DND-41 (cell line): Measurements from ENCODE around the gene PTGER3.

Source experiments
- EZH2 ChIP-seq: IDR thresholded peaks from 3 replicates; pipeline ENCODE4 v1.6.1; 2012; ENCODE audit warnings: borderline replicate concordance, low read depth, mild to moderate bottlenecking, moderate library complexity, low read length, inconsistent platforms; ENCODE audit not compliant: severe bottlenecking
- TF ChIP-seq, protein P1 (sequence below): IDR thresholded peaks from 2 replicates; pipeline ENCODE4 v1.5.1; 2012; ENCODE audit warnings: borderline replicate concordance, low read length, moderate library complexity, mild to moderate bottlenecking; ENCODE audit not compliant: poor library complexity, severe bottlenecking; ENCODE audit errors: extremely low read depth

DNA sequence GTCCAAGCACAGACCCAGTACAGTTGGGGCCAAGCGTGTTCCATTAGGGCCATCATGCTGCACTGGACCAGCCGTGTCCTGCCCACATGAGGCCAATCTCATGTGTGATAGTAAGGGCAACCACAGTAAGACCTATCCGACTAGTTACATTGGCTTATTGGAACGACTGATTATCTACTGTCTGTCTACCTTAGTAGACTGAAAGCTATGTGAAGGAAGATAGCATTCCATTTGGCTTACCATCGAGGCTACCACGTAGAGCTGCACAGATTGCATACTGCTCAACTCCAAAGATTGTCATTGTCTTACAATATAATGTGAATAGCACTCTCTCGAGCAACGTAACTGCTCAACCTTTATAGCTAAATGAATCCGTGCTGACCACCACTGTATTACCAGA lies 10.6 kb downstream of the PTGER3 start:
- TF ChIP-seq, protein P1, sequence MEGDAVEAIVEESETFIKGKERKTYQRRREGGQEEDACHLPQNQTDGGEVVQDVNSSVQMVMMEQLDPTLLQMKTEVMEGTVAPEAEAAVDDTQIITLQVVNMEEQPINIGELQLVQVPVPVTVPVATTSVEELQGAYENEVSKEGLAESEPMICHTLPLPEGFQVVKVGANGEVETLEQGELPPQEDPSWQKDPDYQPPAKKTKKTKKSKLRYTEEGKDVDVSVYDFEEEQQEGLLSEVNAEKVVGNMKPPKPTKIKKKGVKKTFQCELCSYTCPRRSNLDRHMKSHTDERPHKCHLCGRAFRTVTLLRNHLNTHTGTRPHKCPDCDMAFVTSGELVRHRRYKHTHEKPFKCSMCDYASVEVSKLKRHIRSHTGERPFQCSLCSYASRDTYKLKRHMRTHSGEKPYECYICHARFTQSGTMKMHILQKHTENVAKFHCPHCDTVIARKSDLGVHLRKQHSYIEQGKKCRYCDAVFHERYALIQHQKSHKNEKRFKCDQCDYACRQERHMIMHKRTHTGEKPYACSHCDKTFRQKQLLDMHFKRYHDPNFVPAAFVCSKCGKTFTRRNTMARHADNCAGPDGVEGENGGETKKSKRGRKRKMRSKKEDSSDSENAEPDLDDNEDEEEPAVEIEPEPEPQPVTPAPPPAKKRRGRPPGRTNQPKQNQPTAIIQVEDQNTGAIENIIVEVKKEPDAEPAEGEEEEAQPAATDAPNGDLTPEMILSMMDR, result no peak
- no peak for TF ChIP-seq EZH2
